OCI-LY7 (cell line): ENCODE measurements around the gene OTOP3.

Source experiments
- CTCF ChIP-seq: fragments of 200-600 bp; sonication (generic); conservative IDR thresholded peaks from 2 replicates; pipeline ENCODE4 v1.5.1; 2014; ENCODE audit warnings: mild to moderate bottlenecking, antibody characterized with exemption, low read length, moderate library complexity, mixed read lengths
- EZH2phosphoT487 ChIP-seq: fragments of 200-600 bp; sonication (generic); IDR thresholded peaks from 2 replicates; pipeline ENCODE4 v1.6.1; 2018; ENCODE audit warnings: low read depth, borderline replicate concordance, mild to moderate bottlenecking, mixed run types, antibody characterized with exemption, low read length, moderate library complexity, mixed read lengths

DNA sequence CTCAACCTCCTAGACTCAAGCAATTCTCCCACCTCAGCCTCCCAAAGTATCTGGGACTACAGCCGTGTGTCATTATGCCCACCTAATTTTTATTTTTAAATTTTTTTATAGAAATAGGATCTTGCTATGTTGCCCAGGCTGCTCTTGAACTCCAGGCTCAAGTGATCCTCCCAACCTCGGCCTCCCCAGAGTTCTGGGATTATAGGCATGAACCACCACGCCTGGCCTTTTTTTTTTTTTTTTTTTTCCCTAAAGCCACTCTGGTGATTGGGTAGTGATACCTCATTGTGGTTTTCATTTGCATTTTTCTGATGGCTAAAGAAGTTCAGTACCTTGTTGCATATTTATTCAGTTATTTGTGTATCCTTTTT, 50.5 kb downstream of the OTOP3 start:
- TF ChIP-seq CTCF (no peak), EZH2phosphoT487 (no peak)
